Activated B cell treated with CpG ODN at 0.5 μM for 24 hours (primary cell): Measurements from ENCODE around the gene NIT2. TPM values are rescaled to one million over a fixed set of nuclear protein-coding genes. Genes with fewer than 3 reads are reported as not detected.

Source experiments
- ATAC-seq: fragments of 200-7000 bp; cut with Tn5 transposase; one replicate; pipeline ENCODE4 v1.10.0; 2021; ENCODE audit warnings: low read depth, mild to moderate bottlenecking, moderate library complexity
- CTCF ChIA-PET: fragments of 350-600 bp; sonication (Branson Sonifier 250); formaldehyde crosslinking; loops from one replicate; lab custom pipeline; 2021; ENCODE audit warnings: antibody characterized with exemption; lab: Charles Lee
- POLR2A ChIA-PET: fragments of 350-600 bp; sonication (Branson Sonifier 250); formaldehyde crosslinking; loops from one replicate; lab custom pipeline; 2021; ENCODE audit warnings: antibody characterized with exemption; lab: Charles Lee
- DNase-seq: peaks from one replicate; pipeline ENCODE4 v3.0.0; 2022
- H3K27ac Mint-ChIP-seq: one replicate; pipeline ENCODE4 v1.8.0; 2020; ENCODE audit warnings: mixed read lengths
- H3K27me3 Mint-ChIP-seq: one replicate; pipeline ENCODE4 v1.8.0; 2021; ENCODE audit warnings: mixed read lengths
- H3K36me3 Mint-ChIP-seq: one replicate; pipeline ENCODE4 v1.8.0; 2021; ENCODE audit warnings: low read depth, mixed read lengths
- H3K4me1 Mint-ChIP-seq: one replicate; pipeline ENCODE4 v1.8.0; 2021; ENCODE audit warnings: mixed read lengths
- H3K4me3 Mint-ChIP-seq: one replicate; pipeline ENCODE4 v1.8.0; 2020; ENCODE audit warnings: mild to moderate bottlenecking, mixed read lengths
- H3K9me3 Mint-ChIP-seq: one replicate; pipeline ENCODE4 v1.8.0; 2020; ENCODE audit warnings: mixed read lengths
- CTCF ChIP-seq: fragments of 200-600 bp; IDR thresholded peaks from one replicate; pipeline ENCODE4 v1.8.0; 2022; ENCODE audit warnings: antibody characterized with exemption, mild to moderate bottlenecking
- intact Hi-C: fragments of 100-400 bp; cut with micrococcal nuclease; formaldehyde crosslinking; loops from one replicate; pipeline ENCODE4 v1.15.1; 2024
- total RNA-seq: library from RNA; stranded (reverse); gene quantifications from 2 replicates; pipeline ENCODE4 v1.2.3, GENCODE V29; 2022

NIT2 gene
- total RNA-seq, 1 donor from 2014 or later = 55.6 TPM

DNA sequence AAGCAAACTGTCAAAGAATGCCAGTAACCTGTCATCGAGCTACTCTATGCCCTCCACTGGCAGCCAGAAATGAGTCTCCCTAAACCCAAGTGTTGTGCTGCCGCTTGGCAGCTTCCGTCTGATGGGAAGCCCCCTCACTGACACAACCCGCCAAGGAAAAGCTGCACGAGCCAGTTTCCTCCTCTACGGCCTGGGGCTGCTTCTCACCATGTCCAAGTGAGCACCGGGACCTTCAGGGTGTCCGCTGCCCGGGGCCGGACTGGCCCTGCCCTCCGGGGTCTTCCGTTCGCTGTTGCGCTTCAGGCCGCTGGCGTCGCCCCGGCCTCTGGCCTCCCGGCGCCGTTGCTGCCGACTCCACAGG lies 65.8 kb downstream of the NIT2 start:
- POLR2A ChIA-PET = interaction anchor here (0.5 to 2.8 kb wide), 10 partner anchors 9 to 1173 kb away, joined by 3 to 25 read pairs (median 7); partner anchors contain the start of genes CMSS1, NIT2, PCNP and TBC1D23
- peaks cover 11% of the 10 kb centered on the region for H3K36me3 Mint-ChIP-seq
- peak overlapping the region; percentile 96 for H3K4me3 Mint-ChIP-seq
- CTCF ChIA-PET = interaction anchor here (1.4 to 1.7 kb wide), 2 partner anchors 11 to 146 kb away, joined by 3 read pairs; no protein-coding TSS in a partner anchor
- no peaks in the 10 kb centered on the region for H3K27me3 Mint-ChIP-seq
- H3K9me3 Mint-ChIP-seq = no peaks in the 10 kb centered on the region
- DNase-seq (no peak), ATAC-seq (no peak)
- intact Hi-C loops = loop anchor here (2.0 to 5.0 kb wide), 9 partner anchors 92 to 1878 kb away; partner anchors contain the start of genes CLDND1, DCBLD2, SENP7 and TMEM45A
- H3K4me1 Mint-ChIP-seq = peaks cover 62% of the 10 kb centered on the region
- peak overlapping the region; percentile 95 for H3K27ac Mint-ChIP-seq
- TF ChIP-seq CTCF = no peak

DNA sequence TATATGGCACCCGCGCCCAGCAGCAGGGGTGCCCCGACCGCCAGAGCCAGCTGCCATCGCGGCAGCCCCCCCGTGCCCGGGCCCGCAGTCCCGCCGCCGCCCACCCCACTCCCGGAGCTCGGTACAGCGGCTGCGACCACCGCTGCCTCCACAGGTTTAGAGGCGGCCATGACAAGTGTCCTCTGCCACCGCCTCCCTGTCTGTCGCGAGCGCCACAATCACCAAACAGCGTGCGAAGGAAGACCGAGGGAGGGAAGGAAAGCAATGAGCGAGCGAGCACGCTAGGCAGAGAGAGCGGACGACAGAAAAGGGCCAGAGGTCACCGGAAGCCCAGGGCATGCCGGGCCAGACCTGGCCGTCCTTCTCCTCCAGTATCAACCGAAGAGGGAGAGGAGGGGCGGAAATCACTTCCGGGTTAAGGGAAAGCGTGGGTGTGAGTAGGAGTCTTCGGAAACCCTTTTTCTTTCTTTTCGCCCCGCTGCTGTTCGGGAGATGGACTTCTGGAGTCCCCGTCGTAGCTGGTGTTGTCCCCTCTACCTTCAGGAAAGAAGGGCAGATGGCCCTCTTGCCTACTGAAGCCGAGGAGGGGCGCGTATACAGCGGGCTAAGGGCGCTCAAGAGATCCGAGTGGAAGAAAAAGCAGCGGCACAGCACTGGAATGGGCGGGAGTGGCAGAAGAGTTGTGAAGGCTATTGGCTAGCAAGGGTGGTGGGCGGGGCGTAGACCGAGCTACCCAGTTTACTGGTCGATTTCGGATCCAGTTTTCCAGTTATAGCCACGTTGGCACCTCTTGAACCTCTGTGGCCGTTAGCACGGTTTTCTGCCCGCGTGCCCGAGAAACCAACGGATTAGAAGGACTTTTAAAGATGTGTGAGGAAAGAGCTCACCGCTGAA lies 66.5 kb downstream of the NIT2 start, which contains the start of the genes LNP1 and TOMM70:
TSS of gene LNP1 (plus strand) at position 760 of the 894 bp plus-strand sequence. CDS start 28,191 bp downstream, outside the sequence.
TSS of gene TOMM70 (minus strand) at position 310 of the 894 bp plus-strand sequence. CDS start at position 170, 140 bp downstream.
- no peaks in the 10 kb centered on the region for H3K9me3 Mint-ChIP-seq
- peaks cover 58% of the 10 kb centered on the region for H3K4me1 Mint-ChIP-seq
- ATAC-seq (peak; percentile 92), DNase-seq (peak; percentile 86)
- peaks cover 11% of the 10 kb centered on the region for H3K36me3 Mint-ChIP-seq
- intact Hi-C loops = loop anchor here (1.0 to 5.0 kb wide), 16 partner anchors 67 to 1878 kb away; partner anchors contain the start of genes CLDND1, CMSS1, CPOX and DCBLD2
- no peaks in the 10 kb centered on the region for H3K27me3 Mint-ChIP-seq
- peak within 1 kb of the TSS; percentile 95 for H3K27ac Mint-ChIP-seq
- CTCF ChIA-PET = interaction anchor here (1.4 to 2.0 kb wide), 4 partner anchors 11 to 569 kb away, joined by 3 to 6 read pairs (median 4); no protein-coding TSS in a partner anchor
- no peak for TF ChIP-seq CTCF
- POLR2A ChIA-PET = interaction anchor here (0.5 to 2.8 kb wide), 16 partner anchors 9 to 1173 kb away, joined by 3 to 25 read pairs (median 4); partner anchors contain the start of genes CMSS1, NIT2, PCNP and SENP7
- H3K4me3 Mint-ChIP-seq = peak within 1 kb of the TSS; percentile 96

GRCh38 chr3:100401674-100402041 lies 67.1 kb downstream of the NIT2 start:
- Mint-ChIP-seq H3K27ac (peak overlapping the region; percentile 95), H3K36me3 (peaks cover 11% of the 10 kb centered on the region), H3K4me3 (peak overlapping the region; percentile 96), H3K9me3 (no peaks in the 10 kb centered on the region), H3K27me3 (no peaks in the 10 kb centered on the region), H3K4me1 (peaks cover 54% of the 10 kb centered on the region)
- no peak for TF ChIP-seq CTCF
- ATAC-seq (peak; percentile 11), DNase-seq (no peak)
- intact Hi-C loops = loop anchor here (1.0 to 5.0 kb wide), 16 partner anchors 67 to 1879 kb away; partner anchors contain the start of genes CLDND1, CMSS1, CPOX and DCBLD2
- POLR2A ChIA-PET = interaction anchor here (0.9 to 2.8 kb wide), 11 partner anchors 9 to 1160 kb away, joined by 3 to 25 read pairs (median 4); partner anchors contain the start of genes CMSS1, NIT2, SENP7 and TBC1D23
- CTCF ChIA-PET = interaction anchor here (1.5 to 2.0 kb wide), 3 partner anchors 147 to 570 kb away, joined by 3 to 6 read pairs (median 4); no protein-coding TSS in a partner anchor

- ChIA-PET POLR2A (interaction anchor here (0.7 to 2.8 kb wide), 7 partner anchors 9 to 585 kb away, joined by 4 to 25 read pairs (median 8); partner anchors contain the start of genes CMSS1, NIT2, TBC1D23 and TFG), CTCF (interaction anchor here (1.5 to 2.0 kb wide), 2 partner anchors 189 to 570 kb away, joined by 4 to 6 read pairs; no protein-coding TSS in a partner anchor)
- intact Hi-C loops = loop anchor here (5.0 kb wide), 5 partner anchors 90 to 1160 kb away; partner anchors contain the start of genes TMEM45A and TRMT10C
- Mint-ChIP-seq H3K36me3 (peaks cover 11% of the 10 kb centered on the region), H3K4me1 (peaks cover 50% of the 10 kb centered on the region), H3K27me3 (no peaks in the 10 kb centered on the region), H3K4me3 (peak overlapping the region; percentile 96), H3K27ac (peak overlapping the region; percentile 95), H3K9me3 (peaks cover 2% of the 10 kb centered on the region)
- DNase-seq (no peak), ATAC-seq (no peak)
- no peak for TF ChIP-seq CTCF
Observed at GRCh38 chr3:100402256-100402655, 67.7 kb downstream of the NIT2 start.
